ENCODE results near the gene GOPC.

DNA sequence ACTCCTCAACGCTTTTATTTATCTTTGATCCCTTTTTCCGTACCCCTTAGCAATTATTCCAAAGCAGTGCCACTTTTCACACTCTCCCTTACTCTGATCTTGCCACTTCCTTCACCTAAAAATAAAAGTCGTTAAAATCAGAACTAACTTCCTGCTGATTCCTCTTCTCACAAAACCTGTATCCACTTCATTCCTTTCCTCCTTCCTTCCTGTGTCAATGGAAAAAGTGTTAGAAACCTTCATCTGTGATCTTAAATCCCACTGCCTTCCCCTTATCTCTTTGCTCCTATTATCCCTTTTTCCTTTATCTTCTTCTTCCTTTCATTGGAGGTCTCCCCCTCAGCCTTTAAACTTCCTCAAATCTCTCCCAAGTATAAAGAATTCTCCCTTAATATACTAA is 49.2 kb downstream of the GOPC start:
- TF ChIP-seq POLR2AphosphoS5 (IDR thresholded peaks at IDR 0.05; ENCODE audit: low read depth, low read length) = no peak
- TF ChIP-seq TAF1 (IDR thresholded peaks at IDR 0.05; ENCODE audit: borderline replicate concordance, insufficient read depth, low read length) = no peak
- no peak for TF ChIP-seq SIN3A (IDR thresholded peaks at IDR 0.05; ENCODE audit: borderline replicate concordance, insufficient read depth, low read length)

Data from PFSK-1 (cell line).